ENCODE data around the gene MAGI2. TPM values are rescaled to one million over a fixed set of nuclear protein-coding genes. Genes with fewer than 3 reads are reported as not detected.

Gene MAGI2
- total RNA-seq, 4 donors from 2014 or later = 0.23 to 5.5 (median 0.45) TPM

DNA sequence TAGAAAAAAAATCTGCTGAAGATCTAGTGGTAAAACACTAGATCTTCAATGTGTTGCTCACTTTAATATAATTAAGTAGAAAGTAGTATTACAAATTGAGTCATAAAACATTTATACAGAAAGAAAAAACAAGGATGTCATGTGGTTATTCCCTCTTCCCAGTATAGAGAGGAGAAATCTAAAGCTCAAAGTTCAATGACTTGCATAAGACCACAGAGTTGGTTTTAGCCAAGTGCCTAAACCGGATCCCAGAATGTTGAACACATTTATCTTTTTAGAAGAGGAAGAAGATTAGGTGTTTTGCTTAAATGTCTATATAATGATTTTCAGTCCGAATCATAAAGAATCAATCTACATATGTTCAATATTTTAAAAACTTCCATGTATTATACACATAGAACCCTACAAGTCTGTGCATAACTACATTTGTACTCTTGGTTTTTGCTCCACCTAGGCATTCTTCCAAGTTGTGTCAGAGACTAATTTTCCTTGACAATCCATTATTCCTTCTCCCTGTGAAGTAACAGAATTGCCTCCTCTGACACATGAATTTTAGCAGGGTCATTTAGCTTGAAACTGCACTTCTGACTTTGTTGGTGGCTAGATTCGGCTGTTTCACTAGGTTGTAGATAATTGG is 389.2 kb downstream of the MAGI2 start:
- DNase-seq = no peak
- H3K4me1 ChIP-seq = no peaks in the 10 kb centered on the region
- intact Hi-C loops (cut with DNase I) = no loop called here

DNA sequence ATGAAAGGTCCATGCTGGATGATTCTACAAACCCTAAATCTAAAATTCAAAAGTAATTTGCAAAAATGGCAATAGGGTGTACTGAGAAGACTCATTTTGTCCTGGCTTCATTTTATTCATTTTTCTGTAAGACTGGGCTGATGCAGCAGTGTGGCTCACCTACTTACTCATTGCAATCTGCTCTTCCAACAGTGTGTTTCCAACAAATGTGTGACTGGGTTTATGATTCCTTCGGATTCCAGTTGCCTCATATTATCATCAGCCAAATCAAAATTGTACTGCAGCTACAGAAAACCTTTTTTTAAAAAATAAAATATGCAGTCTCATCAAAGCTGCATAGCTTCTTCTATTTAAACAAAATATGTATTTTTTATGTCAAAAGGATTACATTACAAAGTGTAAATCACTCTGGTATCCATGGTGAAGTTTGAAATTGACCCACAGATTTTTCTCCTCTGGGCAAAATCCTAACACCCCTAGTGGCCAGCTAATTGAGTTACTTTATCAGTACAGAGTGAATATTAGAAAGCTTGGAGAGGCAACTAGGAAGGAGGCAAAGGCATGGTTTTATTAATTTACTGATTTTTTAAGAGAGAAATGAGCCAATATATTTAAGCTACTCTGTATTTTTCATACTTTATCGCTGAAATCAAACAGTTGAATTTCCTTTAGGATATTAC is 390.3 kb downstream of the MAGI2 start:
- H3K36me3 ChIP-seq = no peaks in the 10 kb centered on the region
- H3K27me3 ChIP-seq = no peaks in the 10 kb centered on the region
- H3K4me3 ChIP-seq = no peak overlapping the region
- DNase-seq = no peak
- intact Hi-C loops (cut with DNase I) = no loop called here
- 55 to 61% methylated on average over 2 of the region's 2 CpGs for WGBS, 2 donors
- H3K9me3 ChIP-seq = no peaks in the 10 kb centered on the region
- TF ChIP-seq, protein P1, sequence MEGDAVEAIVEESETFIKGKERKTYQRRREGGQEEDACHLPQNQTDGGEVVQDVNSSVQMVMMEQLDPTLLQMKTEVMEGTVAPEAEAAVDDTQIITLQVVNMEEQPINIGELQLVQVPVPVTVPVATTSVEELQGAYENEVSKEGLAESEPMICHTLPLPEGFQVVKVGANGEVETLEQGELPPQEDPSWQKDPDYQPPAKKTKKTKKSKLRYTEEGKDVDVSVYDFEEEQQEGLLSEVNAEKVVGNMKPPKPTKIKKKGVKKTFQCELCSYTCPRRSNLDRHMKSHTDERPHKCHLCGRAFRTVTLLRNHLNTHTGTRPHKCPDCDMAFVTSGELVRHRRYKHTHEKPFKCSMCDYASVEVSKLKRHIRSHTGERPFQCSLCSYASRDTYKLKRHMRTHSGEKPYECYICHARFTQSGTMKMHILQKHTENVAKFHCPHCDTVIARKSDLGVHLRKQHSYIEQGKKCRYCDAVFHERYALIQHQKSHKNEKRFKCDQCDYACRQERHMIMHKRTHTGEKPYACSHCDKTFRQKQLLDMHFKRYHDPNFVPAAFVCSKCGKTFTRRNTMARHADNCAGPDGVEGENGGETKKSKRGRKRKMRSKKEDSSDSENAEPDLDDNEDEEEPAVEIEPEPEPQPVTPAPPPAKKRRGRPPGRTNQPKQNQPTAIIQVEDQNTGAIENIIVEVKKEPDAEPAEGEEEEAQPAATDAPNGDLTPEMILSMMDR (IDR thresholded peaks at IDR 0.05) = no peak
- no peak overlapping the region for H3K27ac ChIP-seq
- H3K4me1 ChIP-seq = no peaks in the 10 kb centered on the region

More for the DNA sequence above, 389.2 kb downstream of the MAGI2 start:
- Histone ChIP-seq H3K4me3 (no peak overlapping the region), H3K36me3 (no peaks in the 10 kb centered on the region), H3K27me3 (no peaks in the 10 kb centered on the region), H3K27ac (no peak overlapping the region), H3K9me3 (no peaks in the 10 kb centered on the region)
- no peak for TF ChIP-seq POLR2A (IDR thresholded peaks at IDR 0.05)
- TF ChIP-seq, protein P1 (IDR thresholded peaks at IDR 0.05) = no peak
- 49 to 57% methylated on average over 3 of the region's 3 CpGs for WGBS, 2 donors

DNA sequence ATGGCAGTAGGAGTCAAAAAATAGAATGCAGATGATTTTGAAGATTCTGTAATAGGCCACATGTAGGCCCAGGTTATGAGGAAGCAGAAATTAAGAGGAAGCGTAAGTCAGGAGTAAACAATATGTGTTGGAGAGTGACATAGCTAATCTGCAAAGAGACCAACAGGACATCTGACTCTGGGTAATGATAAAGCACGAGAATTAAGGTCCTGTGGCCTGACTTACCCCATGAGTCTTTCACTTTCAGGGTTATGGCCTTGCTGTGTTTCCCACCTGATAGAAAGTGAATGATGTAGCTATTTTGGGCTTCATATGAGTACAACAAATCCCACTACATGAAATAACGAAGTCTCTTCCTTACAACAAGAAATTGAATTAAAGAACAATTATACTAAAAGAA is 393.0 kb downstream of the MAGI2 start:
- no peaks in the 10 kb centered on the region for H3K9me3 ChIP-seq
- H3K27me3 ChIP-seq = no peaks in the 10 kb centered on the region
- no peaks in the 10 kb centered on the region for H3K4me1 ChIP-seq

DNA sequence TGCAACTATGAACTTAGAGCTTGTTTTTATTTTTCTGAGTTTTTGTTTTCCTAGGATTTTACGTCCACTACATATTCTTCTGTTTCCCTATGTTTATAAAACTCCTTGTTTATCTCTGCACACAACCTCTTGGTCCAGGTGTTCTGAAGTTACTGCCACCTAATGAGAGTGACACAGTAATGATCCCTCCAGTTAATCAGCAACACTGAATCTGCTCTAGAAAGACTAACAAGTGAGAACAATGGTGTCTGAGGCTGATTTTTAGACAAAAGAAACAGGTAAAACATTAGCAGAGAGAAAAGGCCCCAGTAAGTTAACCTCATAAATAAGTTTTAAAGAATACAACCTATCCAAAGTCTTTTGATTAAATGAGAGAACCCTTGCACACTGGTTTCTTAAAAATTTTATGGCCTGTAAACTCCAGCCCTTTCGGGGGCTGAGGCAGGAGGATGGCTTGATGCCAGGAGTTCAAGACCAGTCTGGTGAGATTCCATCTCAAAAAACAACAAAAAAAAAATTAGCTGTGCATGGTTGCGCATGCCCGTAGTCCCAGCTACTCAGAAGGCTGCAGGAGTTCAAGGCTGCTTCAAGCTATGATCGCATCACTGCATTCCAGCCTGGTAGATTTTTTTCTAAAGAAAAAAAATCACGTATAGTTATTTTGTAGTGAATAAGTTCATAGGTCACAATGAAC is 397.6 kb downstream of the MAGI2 start:
- no peak overlapping the region for H3K4me3 ChIP-seq
- H3K27ac ChIP-seq = no peak overlapping the region
- no peak for DNase-seq
- no peaks in the 10 kb centered on the region for H3K27me3 ChIP-seq
- H3K4me1 ChIP-seq = no peaks in the 10 kb centered on the region
- TF ChIP-seq POLR2A (IDR thresholded peaks at IDR 0.05) = no peak
- TF ChIP-seq, protein P1 (IDR thresholded peaks at IDR 0.05) = no peak
- 46 to 60% methylated on average over 6 of the region's 6 CpGs for WGBS, 2 donors
- no peaks in the 10 kb centered on the region for H3K36me3 ChIP-seq
- no peaks in the 10 kb centered on the region for H3K9me3 ChIP-seq
- intact Hi-C loops (cut with DNase I) = no loop called here

More for the DNA sequence above, 393.0 kb downstream of the MAGI2 start:
- intact Hi-C loops (cut with DNase I) = no loop called here
- H3K36me3 ChIP-seq = no peaks in the 10 kb centered on the region
- H3K4me3 ChIP-seq = no peak overlapping the region
- 62 to 68% methylated on average over 3 of the region's 3 CpGs for WGBS, 2 donors
- H3K27ac ChIP-seq = no peak overlapping the region
- DNase-seq = no peak
- no peak for TF ChIP-seq POLR2A (IDR thresholded peaks at IDR 0.05)
- TF ChIP-seq, protein P1 (IDR thresholded peaks at IDR 0.05) = no peak

DNA sequence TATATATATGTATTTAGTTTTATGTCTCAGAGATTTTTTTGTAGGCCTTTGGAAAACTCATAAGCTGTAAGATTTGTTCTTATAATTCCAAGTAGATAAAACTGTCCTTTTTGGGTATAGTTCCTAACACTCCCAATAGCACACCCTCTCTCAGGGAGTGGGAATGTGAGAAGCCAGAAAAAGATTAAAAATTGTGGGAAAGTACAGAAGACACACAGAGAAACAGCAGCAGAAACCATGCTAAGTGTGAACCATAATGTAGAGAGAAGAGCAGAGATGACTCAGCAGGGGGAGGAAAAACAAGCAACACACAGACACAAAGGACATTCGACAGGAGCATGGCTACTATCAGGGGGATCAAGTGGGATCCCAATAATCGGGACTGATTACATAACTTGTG is 401.6 kb downstream of the MAGI2 start:
- 52 to 73% methylated on average over 2 of the region's 2 CpGs for WGBS, 2 donors
- intact Hi-C loops (cut with DNase I) = no loop called here
- Histone ChIP-seq H3K27me3 (no peaks in the 10 kb centered on the region), H3K4me1 (no peaks in the 10 kb centered on the region), H3K4me3 (no peak overlapping the region), H3K9me3 (no peaks in the 10 kb centered on the region), H3K36me3 (no peaks in the 10 kb centered on the region), H3K27ac (no peak overlapping the region)
- TF ChIP-seq, protein P1 (IDR thresholded peaks at IDR 0.05) = no peak
- TF ChIP-seq POLR2A (IDR thresholded peaks at IDR 0.05) = no peak
- DNase-seq = no peak

Measured in esophagus squamous epithelium (tissue), 5 donors.